Kidney glomerular epithelial cell (primary cell): ENCODE data around the gene CCDC192.
A peak's percentile ranks its signal among the peaks of the same experiment; 100 is the strongest.

Experiments used
- DNase-seq: peaks from one replicate; lab custom pipeline; 2025; lab: John Stamatoyannopoulos, UW

The CCDC192 gene

DNA sequence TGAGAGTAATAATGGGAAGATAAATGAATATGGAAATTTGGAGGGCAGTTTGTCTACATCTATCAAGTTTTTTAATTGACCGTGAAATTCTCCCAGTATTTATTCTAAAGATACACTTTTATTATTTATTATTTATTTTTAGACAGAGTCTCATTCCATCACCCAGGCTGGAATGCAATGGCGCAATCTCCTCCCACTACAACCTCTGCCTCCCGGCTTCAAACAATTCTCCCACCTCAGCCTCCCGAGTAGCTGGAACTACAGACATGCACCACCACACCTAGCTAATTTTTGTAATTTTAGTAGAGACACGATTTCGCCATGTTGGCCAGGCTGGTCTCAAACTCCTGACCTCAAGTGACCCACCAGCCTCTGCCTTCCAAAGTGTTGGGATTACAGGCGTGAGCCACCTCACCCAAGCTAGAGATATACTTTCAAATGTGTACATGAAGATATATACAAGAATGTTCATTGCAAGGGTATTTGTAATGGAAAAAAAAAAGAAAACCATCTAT lies 282.7 kb downstream of the CCDC192 start:
- DNase-seq = no peak

GRCh38 chr5:127987354-127988145 lies 284.4 kb downstream of the CCDC192 start:
- no peak for DNase-seq

GRCh38 chr5:127988146-127988760 lies 285.1 kb downstream of the CCDC192 start:
- DNase-seq = peak; percentile 68
